GM21447 (cell line): ENCODE data around the gene GSC2.
A peak's percentile ranks its signal among the peaks of the same experiment; 100 is the strongest.

Experiments used
- ATAC-seq: cut with Tn5 transposase; IDR thresholded peaks from one replicate; pipeline ENCODE4 v1.9.1; 2021; ENCODE audit not compliant: unreplicated experiment

Gene GSC2

DNA sequence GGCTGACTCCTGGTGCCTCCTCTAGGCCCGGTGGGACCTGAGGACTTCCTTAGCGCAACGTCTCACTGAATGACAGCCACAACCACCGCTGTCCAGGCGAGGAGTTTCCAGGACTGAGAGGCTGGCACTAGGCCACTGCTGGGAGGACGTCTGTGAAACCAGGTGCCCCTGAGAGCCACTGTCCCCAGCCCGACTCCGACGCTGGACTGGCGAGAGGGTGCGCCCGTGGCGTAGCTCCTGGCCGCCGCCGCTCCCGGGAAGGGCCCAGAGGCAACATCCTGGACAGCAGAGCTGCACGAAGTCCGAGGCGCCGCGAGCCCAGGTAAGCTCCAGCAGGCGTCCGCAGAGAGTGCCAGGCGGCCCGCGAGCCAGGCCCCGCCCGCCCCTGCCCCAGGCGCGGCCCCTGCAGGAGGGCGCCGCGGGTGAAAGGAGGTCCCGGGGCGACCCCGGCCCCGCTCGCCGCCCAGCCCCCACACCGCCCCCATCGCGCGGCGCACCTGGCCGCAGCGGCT lies 28.4 kb downstream of the GSC2 start:
- ATAC-seq = peak; percentile 13

DNA sequence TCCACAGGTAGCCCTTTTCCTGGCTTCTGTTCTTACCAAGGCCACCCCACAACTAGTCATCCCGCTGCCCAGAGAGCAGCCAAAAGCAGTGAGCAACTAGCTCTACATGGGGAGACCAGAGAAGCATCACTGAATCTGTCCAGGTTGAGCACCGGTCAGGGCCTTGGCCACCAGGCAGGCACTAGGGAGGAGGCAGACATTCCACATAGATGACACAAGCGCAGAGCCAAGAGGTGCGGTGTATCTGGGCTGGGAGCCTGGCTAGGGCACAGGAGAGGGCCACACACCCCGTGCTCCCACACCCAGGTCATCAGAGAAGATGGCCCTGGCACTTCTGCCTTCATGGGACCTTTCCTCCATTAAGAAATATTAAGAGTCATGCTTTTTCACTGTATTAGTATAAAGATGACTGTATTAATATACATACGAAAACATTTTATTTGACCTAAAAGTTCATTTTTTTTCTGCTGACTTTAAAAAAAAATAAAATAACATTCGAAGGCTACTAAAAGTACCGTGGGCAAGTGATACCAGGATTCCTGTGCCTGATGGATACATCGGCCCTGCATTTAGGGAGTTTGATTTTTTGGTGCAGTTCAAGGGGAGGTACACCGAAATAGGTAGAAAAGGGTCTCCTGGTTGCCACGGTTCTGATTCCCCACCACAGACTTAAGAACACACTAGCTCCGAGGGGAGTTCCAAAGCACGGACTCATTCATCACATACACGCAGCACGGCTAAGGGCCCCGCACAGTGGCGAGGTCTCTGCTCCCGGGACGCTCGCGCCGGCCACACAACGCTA lies 29.1 kb downstream of the GSC2 start:
- no peak for ATAC-seq

DNA sequence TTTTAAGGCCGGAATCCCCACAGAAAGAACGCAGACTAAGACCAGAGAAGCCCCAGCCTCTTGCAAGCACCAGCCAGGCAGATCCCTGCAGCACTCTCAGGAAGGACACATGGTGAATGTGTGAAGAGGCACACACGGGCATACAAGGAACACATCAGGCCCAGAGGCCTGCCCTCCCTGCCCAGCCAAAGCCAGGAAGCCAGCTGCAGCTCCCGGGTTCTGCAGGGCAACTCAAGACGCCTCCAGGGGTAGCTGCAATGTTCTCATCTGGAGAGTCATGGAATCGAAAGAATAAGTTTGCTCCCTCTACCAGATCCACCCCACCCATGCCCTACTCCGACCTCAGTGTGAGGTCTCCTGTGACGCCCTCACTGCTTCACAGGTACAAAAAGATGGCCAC lies 30.1 kb downstream of the GSC2 start:
- ATAC-seq = no peak

DNA sequence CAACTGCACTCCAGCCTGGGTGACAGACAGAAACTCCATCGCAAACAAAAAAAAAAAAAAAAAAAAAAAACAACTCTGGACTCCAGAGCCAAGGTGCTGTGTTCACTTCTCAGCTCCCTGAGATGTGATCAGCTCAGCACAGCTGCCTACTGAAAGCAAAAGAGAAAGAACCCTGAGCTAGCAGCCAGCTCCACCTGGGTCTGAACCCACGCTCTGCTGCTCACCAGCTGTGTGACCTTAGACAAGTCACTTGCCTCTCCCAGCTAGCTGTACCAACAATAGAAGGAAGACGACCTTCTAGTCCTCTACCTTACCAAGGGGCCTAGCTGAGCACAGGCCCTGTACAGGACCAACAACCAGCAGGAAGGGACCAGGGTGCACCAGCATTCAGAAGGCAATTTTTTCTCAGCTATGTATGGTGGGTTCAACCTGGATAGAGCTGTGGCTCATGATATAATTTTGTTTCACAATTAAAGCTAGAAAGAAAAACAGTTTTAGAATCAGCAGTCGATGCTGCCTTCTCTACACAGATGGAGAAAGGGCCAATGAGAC lies 31.7 kb downstream of the GSC2 start:
- ATAC-seq = peak; percentile 40

DNA sequence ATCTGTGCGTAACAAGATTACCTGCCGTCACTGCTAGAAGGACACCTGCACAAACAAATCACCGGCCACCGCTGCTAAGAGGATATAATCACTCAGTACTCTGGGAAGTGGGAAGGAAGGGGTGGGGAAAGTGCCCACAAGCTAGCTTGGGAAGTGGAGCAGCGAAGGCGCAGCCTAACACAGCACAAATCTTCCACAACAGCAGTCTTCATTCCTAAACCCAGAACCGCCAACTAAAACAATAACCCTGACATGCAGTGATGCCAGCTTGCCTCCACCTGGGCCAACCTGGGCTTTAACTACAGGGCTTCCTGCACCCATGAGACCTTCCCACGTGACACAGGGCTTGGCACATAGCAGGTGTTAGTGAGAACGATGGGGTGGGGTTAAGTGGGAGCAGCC lies 33.0 kb downstream of the GSC2 start:
- no peak for ATAC-seq

DNA sequence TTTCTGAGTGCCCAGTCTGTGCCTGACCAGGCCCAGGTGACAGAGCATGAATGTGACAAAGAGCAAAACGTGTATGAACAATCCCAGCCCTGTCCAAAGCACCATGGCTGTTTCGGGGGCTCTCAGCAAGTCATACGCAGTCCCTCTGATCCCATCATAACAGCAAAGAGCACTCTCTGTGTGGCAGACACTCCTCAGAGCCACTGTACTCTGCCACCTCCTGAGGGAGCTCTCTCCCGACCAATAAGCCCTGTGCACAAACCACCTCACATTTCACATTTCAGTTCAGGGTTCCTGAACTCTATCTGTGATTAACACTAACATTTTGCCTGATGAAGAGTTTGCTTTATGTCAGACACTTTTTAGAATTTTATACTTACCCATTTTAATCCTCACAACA lies 34.5 kb downstream of the GSC2 start:
- no peak for ATAC-seq

DNA sequence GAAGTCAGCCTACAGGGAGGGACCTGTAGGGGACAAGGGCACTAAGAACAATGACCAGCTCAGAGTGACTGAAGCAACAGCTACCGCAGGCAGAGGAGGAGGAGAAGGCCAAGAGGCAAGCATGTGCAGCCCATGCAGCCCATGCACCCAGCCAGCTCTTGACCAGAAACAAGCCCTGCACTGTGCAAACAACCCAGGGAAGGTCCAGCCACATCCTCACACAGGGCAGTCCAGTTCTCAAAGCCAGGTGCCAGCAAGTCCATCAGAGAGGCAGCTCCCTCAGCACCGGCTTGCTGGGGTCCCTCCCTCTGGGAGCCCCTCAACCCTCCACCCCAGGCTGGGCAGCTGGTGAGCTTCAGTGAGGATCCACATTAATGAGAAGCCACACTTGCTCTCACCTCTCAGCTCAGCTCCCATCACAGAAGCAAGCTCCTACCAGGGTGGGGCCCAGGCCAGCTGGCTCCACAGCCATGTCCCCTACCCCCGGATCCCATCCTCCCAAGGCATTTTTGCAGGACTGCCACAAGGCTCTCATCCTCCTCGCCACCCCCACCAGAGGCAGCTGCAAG lies 35.0 kb downstream of the GSC2 start:
- no peak for ATAC-seq

DNA sequence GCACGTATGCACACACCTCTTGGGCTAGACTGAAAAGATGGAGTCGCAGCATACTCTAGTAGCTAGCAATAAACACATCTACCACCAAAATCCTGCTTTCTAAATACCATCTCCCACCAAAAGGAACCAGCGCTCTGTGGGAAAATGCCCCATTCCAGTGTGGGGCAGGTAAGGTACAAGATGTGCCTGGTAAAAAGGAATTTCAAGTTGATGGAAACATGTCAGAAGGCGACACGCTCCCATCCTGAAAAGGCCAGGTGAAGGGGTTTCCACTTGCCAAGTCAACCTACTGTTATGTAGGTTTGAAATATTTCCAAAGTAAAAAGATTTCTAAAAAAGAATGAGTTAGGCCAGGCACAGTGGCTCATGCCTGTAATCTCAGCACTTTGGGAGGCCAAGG lies 36.7 kb downstream of the GSC2 start:
- ATAC-seq = no peak

DNA sequence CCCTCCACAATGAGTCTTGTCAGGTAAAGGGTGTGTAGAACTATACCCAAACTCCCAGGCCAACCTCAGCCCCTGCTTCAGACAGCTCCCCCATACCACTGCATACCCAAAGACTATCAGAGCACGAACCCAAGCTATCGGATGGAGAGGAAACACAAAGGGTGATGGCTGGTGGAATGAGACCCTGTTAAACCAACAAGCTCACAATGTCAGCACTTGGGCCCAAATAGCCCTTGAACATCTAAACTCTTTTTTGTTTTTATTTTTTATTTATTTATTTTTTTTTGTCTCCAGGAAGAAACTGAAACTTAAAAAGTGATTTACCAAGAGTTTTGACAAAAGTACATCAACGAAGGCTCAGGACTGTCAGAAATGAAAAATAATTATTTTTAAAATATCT lies 38.5 kb downstream of the GSC2 start:
- no peak for ATAC-seq

DNA sequence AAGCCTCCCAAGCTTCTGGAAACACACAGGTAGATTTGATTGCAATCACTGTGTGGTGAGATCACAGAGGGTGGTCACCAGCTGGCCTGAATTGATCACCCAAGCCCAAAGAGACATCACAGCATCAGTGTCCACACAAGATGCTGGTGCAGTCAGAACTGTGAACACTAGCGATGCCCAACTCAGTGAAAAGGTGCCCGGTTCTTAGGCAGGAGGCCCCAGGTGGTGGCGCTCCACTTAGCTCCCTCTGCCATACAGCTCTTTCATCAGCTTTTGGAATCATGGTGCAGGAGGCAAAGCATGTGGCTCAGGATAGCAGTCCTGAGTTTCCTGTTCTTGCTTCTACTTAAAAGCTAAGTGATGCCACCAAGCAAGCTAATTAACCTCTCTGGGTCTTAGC lies 39.0 kb downstream of the GSC2 start:
- no peak for ATAC-seq

DNA sequence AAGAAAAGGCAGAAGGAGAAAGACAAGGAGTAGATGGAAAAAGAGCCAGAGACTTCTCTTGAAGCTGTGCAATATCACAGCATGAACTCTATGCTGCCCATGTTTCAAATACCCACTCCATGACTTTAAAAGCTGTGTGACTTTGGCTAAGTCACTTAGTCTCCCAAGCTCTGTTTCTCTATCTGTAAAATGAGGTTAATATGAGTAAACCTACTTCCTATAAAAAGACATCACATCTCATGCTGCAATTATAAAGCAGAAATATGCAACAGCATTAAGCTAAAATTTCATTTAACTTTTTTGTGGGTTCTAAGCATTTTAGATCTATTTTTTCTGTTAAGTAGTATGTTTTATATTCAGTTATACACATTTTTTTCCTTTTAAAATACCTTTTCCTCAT lies 39.4 kb downstream of the GSC2 start:
- no peak for ATAC-seq

DNA sequence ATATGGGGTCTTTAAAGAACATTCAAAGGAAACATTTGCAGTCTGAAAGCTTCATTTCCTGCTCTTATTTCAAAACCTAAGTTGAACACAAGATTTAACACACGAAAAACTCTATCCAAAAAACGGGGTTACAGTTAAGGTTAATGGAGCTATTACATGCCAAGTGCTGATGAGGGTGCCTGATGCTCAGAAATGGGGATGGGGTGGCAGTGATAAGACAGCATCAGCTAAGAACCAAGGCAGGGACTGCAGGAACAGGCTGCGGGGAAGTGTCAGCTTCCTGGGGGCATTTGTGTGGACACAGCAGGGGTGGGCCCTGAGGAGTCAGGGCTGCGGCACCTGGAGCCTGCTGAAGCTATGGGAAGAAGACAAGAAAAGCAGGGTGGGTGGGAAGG lies 40.0 kb downstream of the GSC2 start:
- no peak for ATAC-seq

DNA sequence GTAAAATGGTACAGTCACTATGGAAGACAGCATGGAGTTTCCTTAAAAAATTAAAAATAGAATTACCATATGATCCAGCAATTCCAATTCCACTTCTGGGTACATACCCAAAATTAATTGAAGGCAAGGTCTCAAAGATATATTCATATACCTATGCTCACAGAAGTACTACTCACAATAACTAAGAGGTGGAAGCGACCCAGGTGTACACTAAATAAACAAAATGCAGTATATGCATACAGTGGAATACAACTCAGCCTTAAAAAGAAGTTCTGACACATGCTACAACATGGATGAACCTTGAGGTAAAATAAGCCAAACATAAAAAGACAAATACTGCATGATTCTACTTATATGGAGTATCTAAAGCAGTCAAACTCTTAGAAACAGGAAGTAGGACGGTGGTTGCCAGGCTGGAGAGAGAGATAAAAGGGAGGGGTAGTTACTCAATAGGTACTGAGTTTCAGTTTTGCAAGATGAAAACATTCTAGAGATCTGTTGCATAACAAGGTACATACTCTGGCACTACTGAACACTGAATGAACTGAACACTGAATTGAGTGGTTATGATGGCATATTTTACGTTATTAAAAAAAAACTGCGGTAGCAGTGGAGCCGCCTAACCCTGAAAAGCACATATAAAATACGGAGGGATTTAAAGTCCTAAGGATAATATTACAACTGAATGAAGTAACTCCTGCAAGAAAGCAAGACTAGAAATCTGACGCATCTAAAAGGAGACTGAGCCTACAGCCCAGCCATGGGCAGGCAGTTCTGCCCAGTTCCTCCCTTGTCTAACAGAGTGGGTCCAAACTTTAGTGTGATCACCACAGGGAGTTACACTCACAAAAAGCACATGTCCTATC lies 40.7 kb downstream of the GSC2 start:
- ATAC-seq = peak; percentile 78

DNA sequence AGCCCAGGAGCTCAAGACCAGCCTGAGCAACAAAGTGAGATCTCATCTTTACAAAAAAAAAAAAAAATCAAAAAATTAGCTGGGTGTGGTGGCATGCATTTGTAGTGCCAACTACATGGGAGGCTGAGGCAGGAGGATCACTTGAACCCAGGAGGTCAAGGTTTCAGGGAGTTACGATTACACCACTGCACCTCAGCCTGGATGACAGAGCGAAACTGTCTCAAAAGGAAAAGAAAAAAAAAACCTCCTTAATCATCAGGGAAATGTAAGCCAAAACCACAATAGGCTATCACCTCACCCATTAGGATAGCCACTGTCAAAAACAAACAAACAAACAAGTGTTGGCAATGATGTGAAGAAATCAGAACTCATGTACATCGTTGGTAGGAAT lies 41.3 kb downstream of the GSC2 start:
- ATAC-seq = no peak

DNA sequence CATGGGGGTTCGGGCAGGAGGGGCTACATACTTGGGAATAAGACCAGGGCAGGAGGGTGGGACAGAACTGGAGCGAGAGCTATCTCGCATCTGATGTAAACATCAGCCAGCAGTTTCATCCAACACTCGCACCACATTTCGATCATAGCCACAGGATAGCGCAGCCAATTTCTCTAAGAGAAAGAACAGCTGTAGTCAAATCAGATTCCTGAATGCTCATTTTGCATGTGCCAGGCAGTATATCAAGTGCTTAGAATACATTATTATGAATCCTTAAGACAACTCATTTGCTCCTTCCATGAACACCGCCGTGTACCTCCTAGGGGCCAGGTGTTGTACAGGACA lies 42.4 kb downstream of the GSC2 start:
- ATAC-seq = no peak

DNA sequence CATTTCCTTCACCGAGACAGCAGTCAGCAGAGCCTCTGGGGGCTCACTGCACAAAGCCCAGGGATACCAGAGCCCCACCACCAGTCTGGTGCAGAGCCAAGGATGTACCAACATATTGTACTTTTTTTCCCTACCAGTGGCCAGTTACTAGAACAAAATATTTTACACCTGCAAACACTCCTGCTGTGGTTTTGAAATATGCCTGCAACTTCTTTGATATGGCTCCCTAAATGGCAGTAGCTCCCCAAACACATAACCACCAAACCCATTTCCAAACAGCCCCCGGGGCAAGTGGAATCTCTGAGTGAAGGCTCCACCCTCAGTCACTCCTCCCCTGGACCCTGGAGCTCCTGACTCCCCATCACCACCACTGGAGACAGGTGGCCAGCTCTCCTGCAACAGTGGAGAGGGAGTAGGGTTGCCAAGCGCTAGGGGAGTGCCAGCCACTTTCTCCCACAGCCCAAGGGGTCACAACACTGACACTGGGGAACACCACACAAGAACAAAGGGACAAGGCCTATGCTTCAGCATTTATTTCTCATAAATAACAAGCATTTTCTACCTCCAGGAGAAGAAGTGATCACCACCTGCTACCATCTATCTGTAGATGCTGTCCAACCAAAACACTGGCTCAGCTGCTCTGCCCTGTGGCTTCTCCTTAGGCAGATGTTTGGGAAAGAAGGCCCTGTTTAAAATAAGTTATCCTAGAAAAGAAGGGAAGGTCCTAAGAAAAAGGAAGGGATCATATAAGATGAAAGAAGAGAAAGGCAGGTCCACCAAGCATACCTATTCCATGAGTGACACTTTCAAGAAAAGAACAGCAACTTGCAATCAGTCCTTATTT lies 43.0 kb downstream of the GSC2 start:
- no peak for ATAC-seq

DNA sequence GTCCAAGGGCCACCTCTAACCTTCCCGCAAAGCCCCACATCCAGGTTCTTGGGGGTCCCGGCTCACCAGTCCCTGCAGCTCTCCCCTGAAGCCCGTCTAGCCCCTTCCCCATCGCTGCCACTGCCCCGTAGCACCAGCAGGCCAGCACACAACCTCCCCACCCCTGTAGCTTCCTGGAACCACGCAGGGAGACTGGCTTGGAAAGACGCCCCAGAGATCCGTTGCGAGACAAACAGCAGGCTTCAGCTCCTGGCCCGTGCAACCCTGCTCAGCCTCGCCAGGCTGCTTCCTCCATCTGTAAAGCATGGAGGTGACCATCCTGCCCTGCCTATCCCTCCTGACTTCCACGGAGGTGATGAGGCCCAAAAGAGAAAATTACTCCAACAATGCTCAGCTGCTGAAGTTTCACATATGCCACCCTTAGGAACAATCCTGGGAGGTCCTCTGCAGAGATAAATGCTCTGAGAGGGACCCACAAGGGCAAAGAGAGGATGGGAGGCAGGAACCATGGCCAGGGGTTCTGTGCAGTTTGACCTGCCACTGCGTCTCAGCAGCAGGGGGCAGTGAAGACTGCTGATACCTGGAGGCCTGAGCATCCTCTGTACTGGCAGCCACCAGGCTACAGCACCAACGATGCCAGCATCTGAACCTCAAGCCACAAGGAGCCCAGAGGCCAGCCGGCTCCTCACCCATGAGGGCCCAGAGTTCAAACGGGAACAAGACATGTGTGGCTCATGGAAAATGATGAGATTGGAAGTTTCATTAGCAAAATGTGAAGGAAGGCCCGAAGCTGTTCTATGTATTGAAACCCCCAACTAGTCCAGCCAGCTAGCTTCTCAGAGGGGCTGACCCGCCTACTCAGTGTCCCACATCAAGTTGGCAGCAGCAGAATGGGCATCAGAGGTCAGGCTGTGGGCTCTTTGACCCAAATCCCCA lies 44.0 kb downstream of the GSC2 start:
- ATAC-seq = no peak

DNA sequence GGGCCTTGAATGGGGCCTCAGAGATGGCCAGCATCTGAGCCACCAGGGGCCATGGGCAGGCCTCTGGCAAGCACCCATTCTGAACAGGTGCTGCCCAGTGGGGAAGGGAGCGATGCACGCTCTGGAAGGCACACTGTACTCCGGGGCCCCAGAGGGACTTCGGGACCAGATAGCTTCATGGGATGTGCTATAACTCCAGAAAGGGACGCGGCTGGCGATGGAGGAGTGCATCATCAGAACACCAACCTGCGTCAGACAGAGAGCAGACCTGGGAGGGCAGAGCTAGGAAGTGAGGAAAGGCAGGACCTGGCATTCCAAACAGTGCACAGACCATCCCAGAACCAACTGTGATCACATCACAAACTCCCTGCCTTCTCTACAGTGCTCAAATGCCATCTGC lies 44.6 kb downstream of the GSC2 start:
- ATAC-seq = no peak
